Measurements from ENCODE around the gene CNTN4. TPM values are rescaled to one million over a fixed set of nuclear protein-coding genes. Genes with fewer than 3 reads are reported as not detected.

CNTN4 gene
- total RNA-seq, 2 experiments from 2014 or later = not detected

- DNase-seq = no peak
- H3K27ac Mint-ChIP-seq = no peak overlapping the region
Observed at GRCh38 chr3:3087716-3088465, 989.2 kb downstream of the CNTN4 start.

DNA sequence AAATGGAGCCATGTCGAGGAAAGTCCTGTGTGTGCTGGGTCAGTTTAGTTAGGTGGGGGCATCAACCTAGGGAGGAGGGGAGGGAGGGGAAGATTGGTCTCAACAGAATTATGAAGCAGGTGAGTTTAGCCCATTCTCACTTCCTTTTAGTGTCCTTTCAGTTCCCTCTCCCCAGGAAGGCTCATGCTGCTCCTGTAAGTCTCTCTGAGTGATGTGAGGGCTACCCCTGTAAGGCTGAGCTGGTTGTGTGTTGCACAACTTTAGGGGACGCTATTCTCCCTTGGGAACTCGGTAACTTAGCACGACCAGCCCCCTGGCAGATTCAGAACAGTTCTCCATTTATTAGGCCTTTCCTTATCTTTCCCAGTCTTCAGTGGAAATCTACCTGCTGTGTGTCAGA, 990.4 kb downstream of the CNTN4 start:
- no peaks in the 10 kb centered on the region for H3K36me3 Mint-ChIP-seq

More at GRCh38 chr3:3087716-3088465, 989.2 kb downstream of the CNTN4 start:
- Mint-ChIP-seq H3K4me3 (no peak overlapping the region), H3K9me3 (no peaks in the 10 kb centered on the region), H3K4me1 (no peaks in the 10 kb centered on the region), H3K36me3 (no peaks in the 10 kb centered on the region), H3K27me3 (no peaks in the 10 kb centered on the region)

GRCh38 chr3:3097958-3098357, 999.3 kb downstream of the CNTN4 start:
- no peaks in the 10 kb centered on the region for H3K27me3 Mint-ChIP-seq
- no peaks in the 10 kb centered on the region for H3K9me3 Mint-ChIP-seq
- no peak for DNase-seq
- H3K4me3 Mint-ChIP-seq = no peak overlapping the region
- H3K27ac Mint-ChIP-seq = no peak overlapping the region
- no peaks in the 10 kb centered on the region for H3K4me1 Mint-ChIP-seq
- H3K36me3 Mint-ChIP-seq = no peaks in the 10 kb centered on the region

More for the DNA sequence above, 990.4 kb downstream of the CNTN4 start:
- Mint-ChIP-seq H3K9me3 (no peaks in the 10 kb centered on the region), H3K27ac (no peak overlapping the region), H3K4me3 (no peak overlapping the region), H3K4me1 (no peaks in the 10 kb centered on the region), H3K27me3 (no peaks in the 10 kb centered on the region)
- no peak for DNase-seq

- H3K36me3 Mint-ChIP-seq = no peaks in the 10 kb centered on the region
- H3K4me1 Mint-ChIP-seq = no peaks in the 10 kb centered on the region
- H3K27me3 Mint-ChIP-seq = peaks cover 4% of the 10 kb centered on the region
- H3K9me3 Mint-ChIP-seq = no peaks in the 10 kb centered on the region
- no peak overlapping the region for H3K4me3 Mint-ChIP-seq
- no peak for DNase-seq
- H3K27ac Mint-ChIP-seq = no peak overlapping the region
Observed at GRCh38 chr3:3101660-3102458, 1003.2 kb downstream of the CNTN4 start.

GRCh38 chr3:3102751-3103150, 1004.1 kb downstream of the CNTN4 start:
- H3K27ac Mint-ChIP-seq = no peak overlapping the region
- H3K4me3 Mint-ChIP-seq = no peak overlapping the region
- H3K27me3 Mint-ChIP-seq = peaks cover 11% of the 10 kb centered on the region
- H3K4me1 Mint-ChIP-seq = no peaks in the 10 kb centered on the region
- no peak for DNase-seq
- H3K9me3 Mint-ChIP-seq = no peaks in the 10 kb centered on the region
- no peaks in the 10 kb centered on the region for H3K36me3 Mint-ChIP-seq

DNA sequence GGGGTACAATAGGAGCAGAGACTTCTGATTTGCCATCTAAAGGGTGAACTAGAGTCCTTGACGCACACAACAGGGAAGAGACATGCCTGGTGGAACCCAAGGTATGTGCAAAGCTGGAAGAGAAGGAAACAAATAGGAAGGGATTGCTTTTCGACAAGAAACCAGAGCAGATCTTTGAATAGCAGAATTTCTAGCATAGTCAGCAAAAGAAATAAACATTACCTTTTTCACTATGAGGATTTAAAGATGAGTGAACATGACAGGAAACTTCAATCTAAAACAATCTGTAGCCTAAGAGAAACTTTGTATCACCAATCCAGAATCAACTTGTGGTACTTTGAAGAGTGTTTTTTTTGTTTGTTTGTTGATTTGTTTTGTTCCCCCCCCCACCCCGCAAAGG, 1006.6 kb downstream of the CNTN4 start:
- Mint-ChIP-seq H3K27me3 (peaks cover 11% of the 10 kb centered on the region), H3K27ac (no peak overlapping the region), H3K9me3 (no peaks in the 10 kb centered on the region), H3K4me1 (peaks cover 4% of the 10 kb centered on the region), H3K36me3 (no peaks in the 10 kb centered on the region), H3K4me3 (no peak overlapping the region)
- DNase-seq = no peak

GRCh38 chr3:3105815-3106214, 1007.1 kb downstream of the CNTN4 start:
- Mint-ChIP-seq H3K27ac (no peak overlapping the region), H3K9me3 (no peaks in the 10 kb centered on the region), H3K27me3 (peaks cover 14% of the 10 kb centered on the region), H3K4me1 (peaks cover 4% of the 10 kb centered on the region), H3K36me3 (no peaks in the 10 kb centered on the region), H3K4me3 (no peak overlapping the region)
- no peak for DNase-seq

- H3K27me3 Mint-ChIP-seq = peaks cover 17% of the 10 kb centered on the region
- DNase-seq = no peak
- no peaks in the 10 kb centered on the region for H3K9me3 Mint-ChIP-seq
- peaks cover 4% of the 10 kb centered on the region for H3K4me1 Mint-ChIP-seq
- no peak overlapping the region for H3K27ac Mint-ChIP-seq
- H3K4me3 Mint-ChIP-seq = no peak overlapping the region
- H3K36me3 Mint-ChIP-seq = no peaks in the 10 kb centered on the region
Observed at GRCh38 chr3:3107181-3107580, 1008.5 kb downstream of the CNTN4 start.
